Esophagus squamous epithelium (tissue), 4 donors: ENCODE measurements around the gene CH25H.

ENCODE experiments used
- POLR2A ChIP-seq, 4 donors: fragments of 450-650 bp; IDR thresholded peaks; one replicate each; pipeline ENCODE4 v1.6.1; 2017; ENCODE audit warnings: antibody characterized with exemption in 4 of 4, mild to moderate bottlenecking in 4 of 4, moderate library complexity in 3 of 4
- TF ChIP-seq, protein P1 (sequence below), 6 experiments: fragments of 450-650 bp in 4 of 6; fragments of 200-600 bp in 2 of 6; sonication (generic) in 2 of 6; IDR thresholded peaks; one replicate each; pipeline ENCODE4 v1.5.1; 2016 to 2019; ENCODE audit warnings: antibody characterized with exemption in 6 of 6, mild to moderate bottlenecking in 4 of 6, moderate library complexity in 4 of 6

DNA sequence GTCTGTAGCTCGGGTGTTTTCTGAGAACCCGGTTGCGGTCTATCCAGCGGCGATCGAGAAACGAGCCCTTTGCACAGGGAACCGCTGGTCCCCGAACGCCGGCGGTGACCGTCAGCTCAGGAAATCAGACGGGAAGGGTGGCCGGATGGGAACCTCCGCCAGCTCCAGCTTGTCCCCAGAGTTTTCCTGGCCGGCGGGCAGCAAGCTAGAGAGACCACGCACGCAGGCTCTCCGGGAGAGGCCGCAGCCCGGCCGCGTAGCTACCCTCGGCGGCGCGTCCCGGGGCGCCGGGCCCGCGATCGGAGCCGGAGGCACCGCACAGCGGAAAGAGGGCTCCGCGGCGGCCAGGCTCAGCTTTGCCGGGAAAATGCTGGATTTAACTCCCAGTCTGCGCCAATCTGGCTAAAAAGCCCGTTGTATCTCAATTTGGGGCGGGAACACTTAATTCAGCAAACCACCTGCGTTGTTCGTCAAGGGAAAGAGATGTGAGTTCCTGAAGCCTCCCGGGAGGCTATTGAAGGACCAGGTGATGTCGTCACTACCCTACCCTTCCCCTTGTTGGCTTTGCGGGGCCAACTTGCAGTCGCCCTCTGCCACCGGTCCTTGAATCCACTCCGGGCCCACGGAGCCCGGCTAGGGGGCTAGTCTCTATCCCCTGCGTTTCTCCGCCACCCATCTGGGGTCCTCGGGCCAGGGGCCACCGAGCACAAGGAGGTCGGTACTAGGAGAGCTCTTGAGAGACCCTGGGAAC lies 859 bp upstream of the CH25H start:
- TF ChIP-seq, protein P1, sequence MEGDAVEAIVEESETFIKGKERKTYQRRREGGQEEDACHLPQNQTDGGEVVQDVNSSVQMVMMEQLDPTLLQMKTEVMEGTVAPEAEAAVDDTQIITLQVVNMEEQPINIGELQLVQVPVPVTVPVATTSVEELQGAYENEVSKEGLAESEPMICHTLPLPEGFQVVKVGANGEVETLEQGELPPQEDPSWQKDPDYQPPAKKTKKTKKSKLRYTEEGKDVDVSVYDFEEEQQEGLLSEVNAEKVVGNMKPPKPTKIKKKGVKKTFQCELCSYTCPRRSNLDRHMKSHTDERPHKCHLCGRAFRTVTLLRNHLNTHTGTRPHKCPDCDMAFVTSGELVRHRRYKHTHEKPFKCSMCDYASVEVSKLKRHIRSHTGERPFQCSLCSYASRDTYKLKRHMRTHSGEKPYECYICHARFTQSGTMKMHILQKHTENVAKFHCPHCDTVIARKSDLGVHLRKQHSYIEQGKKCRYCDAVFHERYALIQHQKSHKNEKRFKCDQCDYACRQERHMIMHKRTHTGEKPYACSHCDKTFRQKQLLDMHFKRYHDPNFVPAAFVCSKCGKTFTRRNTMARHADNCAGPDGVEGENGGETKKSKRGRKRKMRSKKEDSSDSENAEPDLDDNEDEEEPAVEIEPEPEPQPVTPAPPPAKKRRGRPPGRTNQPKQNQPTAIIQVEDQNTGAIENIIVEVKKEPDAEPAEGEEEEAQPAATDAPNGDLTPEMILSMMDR (IDR thresholded peaks at IDR 0.05) = no peak
- TF ChIP-seq POLR2A (IDR thresholded peaks at IDR 0.05) = peak in 2 of 4 donors; percentile 29 to 35
